IMR-90 (cell line): Measurements from ENCODE around the gene LEKR1. TPM values are rescaled to one million over a fixed set of nuclear protein-coding genes. Genes with fewer than 3 reads are reported as not detected.

Experiments
- ATAC-seq: fragments of 200-7000 bp; cut with Tn5 transposase; 2 replicates; pipeline ENCODE4 v1.9.1; 2020; ENCODE audit warnings: low read depth, mild to moderate bottlenecking, moderate library complexity
- BruUV-seq: library from RNA; stranded (reverse); fragments of 400-500 nt; replicated peaks from 2 replicates; lab custom pipeline; 2021; lab: Mats Ljungman, UMichigan
- CTCF ChIA-PET: fragments of 300-600 bp; formaldehyde crosslinking; extraction: SDS; loops from one replicate; lab custom pipeline; 2021; ENCODE audit warnings: antibody characterized with exemption; lab: Yijun Ruan, JAX
- POLR2A ChIA-PET: fragments of 300-600 bp; sonication (Branson Sonifier 250); formaldehyde crosslinking; loops from one replicate; lab custom pipeline; 2022; ENCODE audit warnings: antibody characterized with exemption; ENCODE audit not compliant: unreplicated experiment; lab: Charles Lee
- DNase-seq: peaks from one replicate; pipeline ENCODE4 v3.0.0; 2013
- H2AFZ ChIP-seq: replicated peaks from 2 replicates; pipeline ENCODE3; 2013; ENCODE audit warnings: low read length, mild to moderate bottlenecking; ENCODE audit not compliant: poor library complexity
- H2AK5ac ChIP-seq: 2 replicates; pipeline ENCODE4 v1.6.1; 2013; ENCODE audit warnings: low read depth, low read length, inconsistent platforms
- H2AK9ac ChIP-seq: replicated peaks from 2 replicates; pipeline ENCODE3; 2013; ENCODE audit warnings: mild to moderate bottlenecking, low read depth, low read length, moderate library complexity; ENCODE audit not compliant: poor library complexity
- H2BK120ac ChIP-seq: 2 replicates; pipeline ENCODE4 v1.6.1; 2013; ENCODE audit warnings: low read depth, low read length, inconsistent platforms
- H2BK15ac ChIP-seq: 3 replicates; pipeline ENCODE4 v1.6.1; 2013; ENCODE audit warnings: low read depth, low read length, inconsistent platforms
- H2BK20ac ChIP-seq: 2 replicates; pipeline ENCODE4 v1.6.1; 2013; ENCODE audit warnings: low read depth, mild to moderate bottlenecking, inconsistent platforms, low read length, moderate library complexity
- H2BK5ac ChIP-seq: 2 replicates; pipeline ENCODE4 v1.6.1; 2013; ENCODE audit warnings: mild to moderate bottlenecking, low read depth, low read length, inconsistent platforms; ENCODE audit not compliant: poor library complexity, severe bottlenecking
- H3K14ac ChIP-seq: replicated peaks from 2 replicates; pipeline ENCODE4 v1.6.1; 2013; ENCODE audit warnings: low read depth, low read length, inconsistent platforms
- H3K18ac ChIP-seq: 2 replicates; pipeline ENCODE4 v1.6.1; 2013; ENCODE audit warnings: low read depth, low read length, control low read depth
- H3K23ac ChIP-seq: 2 replicates; pipeline ENCODE4 v1.6.1; 2013; ENCODE audit warnings: low read depth, low read length, inconsistent platforms
- H3K27ac ChIP-seq: 2 replicates; pipeline ENCODE4 v1.5.1; 2013; ENCODE audit warnings: mild to moderate bottlenecking, control low read depth, low read length; ENCODE audit not compliant: insufficient read depth
- H3K27me3 ChIP-seq: 2 replicates; pipeline ENCODE4 v1.6.1; 2013; ENCODE audit warnings: low read length; ENCODE audit not compliant: control insufficient read depth, insufficient read depth
- H3K36me3 ChIP-seq: 2 replicates; pipeline ENCODE4 v1.6.1; 2013; ENCODE audit warnings: low read length, mixed read lengths; ENCODE audit not compliant: control insufficient read depth, insufficient read depth
- H3K4ac ChIP-seq: 2 replicates; pipeline ENCODE4 v1.6.1; 2013; ENCODE audit warnings: low read depth, low read length, inconsistent platforms
- H3K4me1 ChIP-seq: 2 replicates; pipeline ENCODE4 v1.6.1; 2013; ENCODE audit warnings: low read length, mixed read lengths; ENCODE audit not compliant: control insufficient read depth, insufficient read depth
- H3K4me2 ChIP-seq: 2 replicates; pipeline ENCODE4 v1.6.1; 2013; ENCODE audit warnings: low read depth, mild to moderate bottlenecking, control low read depth, low read length, moderate library complexity
- H3K4me3 ChIP-seq: 2 replicates; pipeline ENCODE4 v1.5.1; 2013; ENCODE audit warnings: low read depth, mild to moderate bottlenecking, control low read depth, low read length, moderate library complexity; ENCODE audit not compliant: insufficient read depth
- H3K56ac ChIP-seq: 2 replicates; pipeline ENCODE4 v1.6.1; 2013; ENCODE audit warnings: low read length, inconsistent platforms; ENCODE audit not compliant: insufficient read depth; ENCODE audit errors: extremely low read depth
- H3K79me1 ChIP-seq, 2 experiments: 2 replicates each; pipeline ENCODE4 v1.6.1; 2013; ENCODE audit warnings: low read length in 2 of 2, inconsistent platforms in 1 of 2, low read depth in 1 of 2
- H3K9ac ChIP-seq: 2 replicates; pipeline ENCODE4 v1.6.1; 2013; ENCODE audit warnings: low read depth, low read length, control low read depth
- H3K9me1 ChIP-seq: 2 replicates; pipeline ENCODE4 v1.6.1; 2013; ENCODE audit warnings: low read length, inconsistent platforms; ENCODE audit not compliant: insufficient read depth
- H3K9me3 ChIP-seq: 2 replicates; pipeline ENCODE4 v1.6.1; 2013; ENCODE audit warnings: low read length; ENCODE audit not compliant: control insufficient read depth, insufficient read depth
- H4K20me1 ChIP-seq: 2 replicates; pipeline ENCODE4 v1.6.1; 2013; ENCODE audit warnings: low read length, inconsistent platforms; ENCODE audit not compliant: insufficient read depth
- H4K5ac ChIP-seq: 2 replicates; pipeline ENCODE4 v1.6.1; 2013; ENCODE audit warnings: mild to moderate bottlenecking, low read depth, low read length, control low read depth
- H4K8ac ChIP-seq, 2 experiments: 2 replicates each; pipeline ENCODE4 v1.6.1; 2013; ENCODE audit warnings: low read depth in 2 of 2, low read length in 2 of 2, control low read depth in 1 of 2, inconsistent platforms in 1 of 2
- H4K91ac ChIP-seq: 2 replicates; pipeline ENCODE4 v1.6.1; 2013; ENCODE audit warnings: low read depth, low read length, inconsistent platforms; ENCODE audit not compliant: insufficient read depth
- WGBS, 2 experiments: methylation state at CpG; one replicate each; pipeline versions ENCODE4 v1.1.5 to v1.1.7; 2013; ENCODE audit warnings: missing lambda C conversion rate in 2 of 2; ENCODE audit not compliant: insufficient read length in 1 of 2; ENCODE audit errors: extremely low coverage in 2 of 2; 5-methylcytosine and 5-hydroxymethylcytosine counted together
- dilution Hi-C: fragments of 300-500 bp; cut with HindIII; formaldehyde crosslinking; loops from one replicate; pipeline ENCODE4 v1.14.3; 2018; ENCODE audit warnings: low sequenced_read_pairs; ENCODE audit not compliant: unreplicated experiment
- in situ Hi-C: fragments of 300-500 bp; cut with MboI; formaldehyde crosslinking; loops from 3 replicates; pipeline ENCODE4 v1.14.3; 2019; ENCODE audit warnings: low sequenced_read_pairs, inconsistent platforms, mixed read lengths
- intact Hi-C: fragments of 100-400 bp; cut with micrococcal nuclease; formaldehyde crosslinking; loops from 2 replicates; pipeline ENCODE4 v1.10.0; 2022
- polyA plus RNA-seq, 3 experiments: library from polyadenylated mRNA; depleted of rRNA; stranded (reverse); fragments of >200 nt; gene quantifications; 2 replicates each; pipeline ENCODE4 v1.2.3, GENCODE V29; 2012; ENCODE audit warnings: low replicate concordance in 1 of 3
- total RNA-seq: library from RNA; depleted of rRNA; stranded (reverse); fragments of >200 nt; gene quantifications from 2 replicates; pipeline ENCODE4 v1.2.3, GENCODE V29; 2012
- TF ChIP-seq, protein P1 (sequence below): fragments of 150-350 bp; IDR thresholded peaks from 2 replicates; pipeline ENCODE4 v1.6.1; 2017; ENCODE audit warnings: mild to moderate bottlenecking, antibody characterized with exemption, low read length, low read depth

LEKR1 gene
- total and polyA plus RNA-seq, 2 of the 4 experiments (the other 2 are of a cell fraction), result 0.19 to 0.36 TPM

- no peak overlapping the region for H3K4me3 ChIP-seq
- no peaks in the 10 kb centered on the region for H3K9me3 ChIP-seq
- intact Hi-C loops, result loop anchor here (5.0 kb wide), 1 partner anchor 627 kb away; no protein-coding TSS in a partner anchor
- ATAC-seq (no peak), DNase-seq (no peak)
- no peak overlapping the region for H3K56ac ChIP-seq
- H4K8ac ChIP-seq, result no peak overlapping the region
- CTCF ChIA-PET, result no interaction called here
- no peaks in the 10 kb centered on the region for H3K36me3 ChIP-seq
- H3K18ac ChIP-seq, result no peak overlapping the region
- H4K5ac ChIP-seq, result no peak overlapping the region
- TF ChIP-seq, protein P1, sequence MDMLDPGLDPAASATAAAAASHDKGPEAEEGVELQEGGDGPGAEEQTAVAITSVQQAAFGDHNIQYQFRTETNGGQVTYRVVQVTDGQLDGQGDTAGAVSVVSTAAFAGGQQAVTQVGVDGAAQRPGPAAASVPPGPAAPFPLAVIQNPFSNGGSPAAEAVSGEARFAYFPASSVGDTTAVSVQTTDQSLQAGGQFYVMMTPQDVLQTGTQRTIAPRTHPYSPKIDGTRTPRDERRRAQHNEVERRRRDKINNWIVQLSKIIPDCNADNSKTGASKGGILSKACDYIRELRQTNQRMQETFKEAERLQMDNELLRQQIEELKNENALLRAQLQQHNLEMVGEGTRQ, result no peak
- no peaks in the 10 kb centered on the region for H3K27me3 ChIP-seq
- H3K23ac ChIP-seq, result no peak overlapping the region
- no peak overlapping the region for H2AK9ac ChIP-seq
- WGBS, 2 experiments, result no CpG with 5 or more reads among the region's 1 CpG
- no peak overlapping the region for H2BK120ac ChIP-seq
- H3K4me1 ChIP-seq, result no peaks in the 10 kb centered on the region
- no peak overlapping the region for H2BK15ac ChIP-seq
- H3K27ac ChIP-seq, result no peak overlapping the region
- no peak overlapping the region for H3K9ac ChIP-seq
- H3K4me2 ChIP-seq, result no peak overlapping the region
- no peak overlapping the region for H2BK5ac ChIP-seq
- no peaks in the 10 kb centered on the region for H4K20me1 ChIP-seq
- no peaks in the 10 kb centered on the region for H3K9me1 ChIP-seq
- H2BK20ac ChIP-seq, result no peak overlapping the region
- H2AK5ac ChIP-seq, result no peak overlapping the region
- dilution Hi-C loops, result no loop called here
- no peak overlapping the region for H4K91ac ChIP-seq
- no peak overlapping the region for H2AFZ ChIP-seq
- in situ Hi-C loops, result no loop called here
- H3K14ac ChIP-seq, result no peak overlapping the region
- no peak overlapping the region for H3K4ac ChIP-seq
- POLR2A ChIA-PET, result no interaction called here
- BruUV-seq, result no TSS peak
- H3K79me1 ChIP-seq, result no peaks in the 10 kb centered on the region
Observed at GRCh38 chr3:156885761-156886160, 59.6 kb downstream of the LEKR1 start.
